ENCODE results near the gene HOXD12. TPM values are rescaled to one million over a fixed set of nuclear protein-coding genes. Genes with fewer than 3 reads are reported as not detected.

The HOXD12 gene
- total and polyA plus RNA-seq, 2 experiments from 2014 or later = not detected

GRCh38 chr2:176129813-176130146 is 30.2 kb downstream of the HOXD12 start (continued):
- TF ChIP-seq ZNF462 (CRISPR knock-in tag; IDR thresholded peaks at IDR 0.05) (no peak), NANOG (IDR thresholded peaks at IDR 0.05; ENCODE audit: borderline replicate concordance) (no peak)

- Histone ChIP-seq H3K4me3 (peak overlapping the region; percentile 47; the same call in 1 of the 2 replicates), H3K4me1 (ENCODE audit: insufficient read depth) (peaks cover 28% of the 10 kb centered on the region), H3K9me2 (ENCODE audit: insufficient read depth) (no peaks in the 10 kb centered on the region), H3K36me3 (ENCODE audit: insufficient read depth) (no peaks in the 10 kb centered on the region), H3K79me2 (replicated peaks; ENCODE audit: insufficient read depth) (no peaks in the 10 kb centered on the region), H3K4me2 (peak overlapping the region; percentile 67; the same call in 1 of the 2 replicates), H3K27ac (ENCODE audit: low read depth) (no peak overlapping the region), H2AFZ (no peak overlapping the region), H4K20me1 (replicated peaks; ENCODE audit: insufficient read depth) (peaks cover 53% of the 10 kb centered on the region), H3K27me3 (ENCODE audit: insufficient read depth) (peaks cover 100% of the 10 kb centered on the region), H3F3A (replicated peaks; ENCODE audit: low read depth) (peaks cover 72% of the 10 kb centered on the region)
- H3K4me3 Mint-ChIP-seq = peak overlapping the region; percentile 59; the same call in 1 of the 3 replicates
- ATAC-seq (peak; percentile 29), DNase-seq (ENCODE audit: low spot score) (peak; percentile 67)
- H3K27me3 Mint-ChIP-seq (ENCODE audit: insufficient read depth, low read depth, poor library complexity) = peaks cover 96% of the 10 kb centered on the region
- no peak for TF ChIP-seq ETS1 (IDR thresholded peaks at IDR 0.05)
- peak; percentile 91 for TF ChIP-seq EZH2 (IDR thresholded peaks at IDR 0.05; ENCODE audit: low read depth, unreplicated experiment)
- peak; percentile 95 for TF ChIP-seq EZH2phosphoT487 (IDR thresholded peaks at IDR 0.05; ENCODE audit: unreplicated experiment)
- TF ChIP-seq NANOG (IDR thresholded peaks at IDR 0.05; ENCODE audit: borderline replicate concordance) = no peak
- peaks cover 5% of the 10 kb centered on the region; the same call in 1 of the 3 replicates for H3K9me3 Mint-ChIP-seq
- H3K36me3 Mint-ChIP-seq (ENCODE audit: low read depth) = no peaks in the 10 kb centered on the region; the same call in 2 of the 3 replicates
- peaks cover 27% of the 10 kb centered on the region for H3K4me1 Mint-ChIP-seq
- no peak overlapping the region for H3K27ac Mint-ChIP-seq
Measured at GRCh38 chr2:176130147-176130956, 30.8 kb downstream of the HOXD12 start.
